Activated CD8-positive, alpha-beta memory T cell treated with anti-CD3 and anti-CD28 coated beads, Interleukin-2, amount 50 U/mL, for 24 hours (primary cell): ENCODE measurements around the gene AFF3.
"Not testable (repeated sequence)": the region's sequence is repeated elsewhere in the genome, so short reads cannot be mapped to it uniquely, and the experiment has no call there.

Experiments
- DNase-seq: peaks from one replicate; pipeline ENCODE4 v3.0.0-alpha.2; 2020; ENCODE audit errors: extremely low read depth

AFF3 gene

DNA sequence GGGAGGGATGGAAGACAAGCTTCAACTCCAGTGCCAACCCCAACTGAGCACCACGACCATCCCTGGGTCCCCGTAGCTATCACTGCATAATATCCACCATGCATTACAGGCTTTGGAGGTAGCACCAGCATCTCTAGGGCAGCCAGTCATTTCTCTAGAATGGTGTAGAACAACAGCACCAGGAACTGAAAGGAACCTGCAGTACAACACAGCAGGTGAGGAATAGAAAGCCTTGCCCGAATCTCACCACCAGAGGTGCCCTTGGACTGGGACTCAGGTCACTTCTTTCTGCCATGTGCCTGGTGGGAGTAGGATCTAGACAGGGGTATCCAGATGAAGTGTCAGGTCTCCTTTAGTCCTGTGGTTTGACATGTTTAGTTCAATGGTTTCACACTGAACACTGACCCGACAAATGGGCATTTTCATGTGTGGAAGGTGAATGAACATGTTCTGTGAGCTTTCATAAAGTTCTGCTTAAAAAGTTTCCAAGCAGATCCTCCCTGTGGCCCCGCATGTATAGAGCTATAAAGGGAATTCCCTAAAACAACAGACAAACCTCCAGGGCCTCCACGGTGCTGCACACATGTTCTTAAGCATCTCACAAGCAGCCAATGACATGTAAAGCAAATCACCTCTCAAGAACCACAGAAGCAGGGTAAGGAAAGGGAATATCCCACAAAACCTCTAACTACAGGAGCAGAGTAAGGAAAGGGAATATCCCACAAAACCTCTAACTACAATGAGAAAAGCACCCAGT lies 208.3 kb downstream of the AFF3 start:
- no peak for DNase-seq

DNA sequence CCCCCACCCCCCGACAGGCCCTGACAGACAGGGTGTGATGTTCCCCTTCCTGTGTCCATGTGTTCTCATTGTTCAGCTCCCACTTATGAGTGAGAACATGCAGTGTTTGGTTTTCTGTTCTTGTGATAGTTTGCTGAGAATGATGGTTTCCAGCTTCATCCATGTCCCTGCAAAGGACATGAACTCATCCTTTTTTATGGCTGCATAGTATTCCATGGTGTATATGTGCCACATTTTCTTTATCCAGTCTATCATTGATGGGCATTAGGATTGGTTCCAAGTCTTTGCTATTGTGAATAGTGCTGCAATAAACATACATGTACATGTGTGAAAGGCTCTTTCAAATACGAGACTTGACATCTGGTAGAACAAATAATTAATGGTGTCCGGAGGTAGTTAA lies 208.9 kb downstream of the AFF3 start:
- DNase-seq: not testable (repeated sequence)

DNA sequence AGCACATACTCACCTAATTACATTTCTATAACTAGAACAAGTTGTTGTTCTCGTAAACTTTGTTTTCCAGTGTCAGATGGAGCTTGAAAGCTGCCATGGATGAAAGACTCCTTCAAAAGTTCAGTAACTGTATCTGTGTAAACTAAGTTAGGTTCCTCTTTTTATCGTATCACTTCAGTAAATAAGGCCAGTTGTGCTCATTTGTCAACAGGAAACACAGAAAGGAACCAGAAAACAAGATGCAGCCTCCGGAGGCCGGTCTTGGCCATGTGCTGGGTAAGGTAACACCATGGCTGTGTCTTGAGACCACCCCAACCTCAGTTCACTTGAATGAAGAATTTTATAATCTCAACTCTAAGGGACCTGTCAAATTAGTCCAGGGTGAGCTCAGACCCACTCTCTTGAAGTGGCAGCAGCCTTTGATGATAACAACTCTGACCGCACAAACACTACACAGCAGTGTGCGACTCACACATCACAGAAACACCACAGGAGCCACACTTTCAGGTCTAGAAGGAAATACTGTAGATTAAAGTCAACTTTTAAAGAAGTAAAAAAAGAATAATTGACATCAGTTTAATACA lies 213.8 kb downstream of the AFF3 start:
- no peak for DNase-seq

DNA sequence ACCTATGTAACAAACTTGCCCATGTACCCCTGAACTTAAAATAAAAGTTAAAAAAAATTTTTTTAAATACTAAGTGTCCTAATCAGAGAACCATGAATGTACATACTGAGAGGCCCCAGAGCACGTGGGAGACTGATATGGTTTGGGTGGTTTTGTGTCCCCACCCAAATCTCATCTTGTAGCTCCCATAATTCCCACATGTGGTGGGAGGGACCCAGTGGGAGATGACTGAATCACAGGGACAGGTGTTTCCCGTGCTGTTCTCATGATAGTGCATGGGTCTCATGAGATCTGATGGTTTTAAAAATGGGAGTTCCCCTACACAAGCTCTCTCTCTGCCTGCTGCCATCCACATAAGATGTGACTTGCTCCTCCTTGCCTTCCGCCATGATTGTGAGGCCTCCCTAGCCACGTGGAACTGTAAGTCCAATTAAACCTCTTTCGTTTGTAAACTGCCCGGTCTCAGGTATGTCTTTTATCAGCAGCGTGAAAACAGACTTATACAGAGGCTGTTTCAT lies 214.6 kb downstream of the AFF3 start:
- not testable (repeated sequence) for DNase-seq

DNA sequence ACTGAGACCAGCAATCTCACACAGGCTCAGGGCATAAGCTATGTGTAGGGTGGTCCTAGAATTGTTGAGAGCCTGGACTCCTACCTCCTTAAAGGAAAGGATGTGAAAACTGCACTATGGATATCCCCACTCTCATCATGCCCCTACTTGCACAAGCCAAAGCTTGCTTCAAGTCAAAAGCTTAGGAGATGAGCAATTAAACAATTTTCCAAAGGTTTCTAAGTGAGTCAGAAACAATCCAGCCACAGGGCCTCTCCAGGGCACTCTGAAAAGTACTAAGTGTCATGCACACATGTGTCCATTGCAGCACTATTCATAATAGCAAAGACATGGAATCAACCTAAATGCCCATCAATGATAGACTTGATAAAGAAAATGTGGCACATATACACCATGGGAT lies 215.4 kb downstream of the AFF3 start:
- no peak for DNase-seq

DNA sequence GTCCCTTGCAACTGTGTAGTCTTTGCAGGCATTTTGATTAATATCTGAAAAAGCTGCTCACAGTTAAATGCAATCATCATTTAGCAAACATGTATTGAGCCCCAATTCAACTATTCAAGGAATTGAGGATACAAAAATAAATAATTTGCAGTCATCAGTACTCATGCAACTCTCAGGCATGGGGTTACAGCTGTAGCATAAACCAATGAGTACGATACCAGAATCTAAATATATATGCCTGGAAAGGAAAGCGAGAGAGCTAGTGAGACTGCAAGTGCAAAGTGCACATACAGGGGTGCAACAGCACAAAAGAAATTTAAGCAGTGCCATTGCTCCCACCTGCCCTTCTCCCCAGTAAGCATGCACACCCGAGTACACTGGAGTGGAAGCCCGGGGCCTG lies 216.4 kb downstream of the AFF3 start:
- no peak for DNase-seq

DNA sequence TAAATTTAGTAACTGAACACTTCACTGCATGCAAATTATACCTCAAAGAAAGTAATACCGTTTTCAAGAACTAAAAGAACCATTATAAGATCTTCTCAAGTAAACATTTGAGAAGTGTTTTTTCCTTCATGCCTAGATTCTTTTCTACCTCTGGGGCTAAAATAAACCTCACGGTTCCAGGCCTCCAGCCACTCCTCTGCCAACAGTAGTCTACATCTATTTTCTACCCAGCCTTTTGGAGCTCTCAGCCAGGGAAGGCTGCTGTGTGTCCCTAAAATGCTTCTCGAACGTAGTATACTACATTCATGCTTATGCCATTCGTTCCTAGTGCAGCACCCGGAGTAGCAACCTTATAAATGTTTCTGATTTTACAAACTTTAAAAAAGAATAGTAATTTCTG lies 219.7 kb downstream of the AFF3 start:
- DNase-seq: no peak

DNA sequence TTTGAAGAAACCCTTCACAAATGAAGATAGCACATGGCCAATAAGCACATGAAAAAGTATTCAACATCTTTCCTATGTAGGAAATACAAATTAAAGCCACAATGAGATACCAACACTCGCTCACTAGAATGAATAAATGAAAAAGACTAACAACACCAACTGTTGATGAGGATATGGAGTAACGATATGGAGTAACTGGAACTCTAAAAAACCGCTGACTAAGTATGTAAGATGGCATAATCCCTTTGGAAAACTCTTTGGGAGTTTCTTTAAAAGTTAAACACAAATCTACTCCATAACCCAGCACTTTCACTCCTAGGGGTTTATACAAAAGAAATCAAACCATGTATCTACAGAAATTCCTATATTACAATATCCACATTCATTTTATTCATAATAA lies 220.5 kb downstream of the AFF3 start:
- no peak for DNase-seq

DNA sequence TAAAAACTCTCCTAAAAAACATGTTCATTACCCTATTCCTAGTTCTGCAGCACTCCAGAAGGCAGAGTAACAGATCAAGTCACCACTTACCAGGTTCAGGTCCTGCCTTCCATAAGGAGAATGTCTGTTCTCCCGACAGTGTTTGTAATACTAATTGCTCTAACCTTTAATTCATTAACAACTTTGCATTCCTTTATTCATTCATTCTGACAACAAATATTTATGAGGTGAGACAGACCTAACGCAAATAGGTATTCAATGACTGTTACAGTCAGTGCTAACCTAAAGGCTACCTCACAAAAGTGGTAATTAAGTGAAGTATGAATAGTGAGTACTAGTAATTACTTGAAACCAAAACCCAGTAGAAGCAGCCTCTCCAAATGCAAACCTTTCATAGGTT lies 224.0 kb downstream of the AFF3 start:
- DNase-seq: no peak

DNA sequence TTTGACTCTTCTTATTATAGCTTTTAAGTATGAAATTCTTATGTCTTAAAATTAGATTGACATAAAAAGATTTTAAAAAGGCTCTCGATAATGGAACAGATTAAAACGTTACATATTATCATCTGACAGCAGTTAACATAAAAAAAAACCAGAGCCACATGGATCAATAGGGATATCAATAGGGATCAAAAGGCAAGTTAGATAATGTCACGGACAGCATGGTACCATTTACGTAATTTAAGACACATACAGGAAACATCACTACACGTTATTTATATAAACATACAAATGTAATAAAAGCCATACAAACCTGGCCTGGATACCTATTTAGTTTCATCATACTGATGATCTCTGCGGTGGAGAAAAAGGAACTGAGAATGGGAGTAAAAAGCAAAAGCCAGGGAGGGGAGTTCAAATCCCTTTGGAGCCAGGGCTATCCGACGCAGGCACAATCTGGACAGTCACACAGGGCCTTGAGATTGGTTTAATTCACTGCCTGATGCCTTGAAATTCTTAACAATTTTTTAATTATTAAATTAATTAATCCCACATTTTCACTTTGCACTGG lies 227.2 kb downstream of the AFF3 start:
- no peak for DNase-seq

DNA sequence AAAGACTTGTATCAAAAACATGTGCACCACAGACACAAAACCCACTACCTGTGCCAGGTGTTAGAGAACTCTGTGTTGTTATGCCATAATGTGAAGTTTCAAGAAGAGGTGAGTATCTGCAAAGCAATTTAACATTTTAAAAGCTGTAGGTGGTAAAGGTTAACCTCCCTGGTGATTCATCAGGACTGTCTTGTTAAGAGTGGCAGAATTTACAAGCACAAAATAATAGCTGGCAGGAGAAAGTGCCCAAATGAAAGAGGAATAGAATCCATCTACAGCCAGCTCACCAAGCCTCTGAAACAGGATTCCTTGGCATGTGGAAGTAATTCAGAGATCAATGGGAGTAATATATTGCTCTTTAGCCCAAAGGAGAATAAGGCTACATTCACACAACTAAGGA lies 230.7 kb downstream of the AFF3 start:
- DNase-seq: no peak

DNA sequence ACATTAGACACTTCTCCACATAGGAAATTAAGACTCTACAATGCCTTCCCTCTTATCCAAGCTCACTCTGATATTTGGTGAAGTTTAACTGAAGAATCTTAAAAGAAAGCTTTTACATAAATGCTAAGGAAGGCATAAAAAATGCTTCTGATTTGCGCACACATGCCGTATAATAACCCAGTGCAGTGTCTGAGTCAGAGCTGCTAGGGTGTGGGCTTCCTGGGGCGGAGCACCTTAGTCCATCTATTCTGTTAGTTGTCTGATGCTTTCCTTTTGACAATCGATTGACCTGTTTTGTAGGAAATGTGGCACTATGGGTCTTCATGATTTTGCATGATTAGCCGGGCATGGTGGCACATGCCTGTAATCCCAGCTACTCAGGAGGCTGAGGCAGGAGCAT lies 231.5 kb downstream of the AFF3 start:
- DNase-seq: no peak

DNA sequence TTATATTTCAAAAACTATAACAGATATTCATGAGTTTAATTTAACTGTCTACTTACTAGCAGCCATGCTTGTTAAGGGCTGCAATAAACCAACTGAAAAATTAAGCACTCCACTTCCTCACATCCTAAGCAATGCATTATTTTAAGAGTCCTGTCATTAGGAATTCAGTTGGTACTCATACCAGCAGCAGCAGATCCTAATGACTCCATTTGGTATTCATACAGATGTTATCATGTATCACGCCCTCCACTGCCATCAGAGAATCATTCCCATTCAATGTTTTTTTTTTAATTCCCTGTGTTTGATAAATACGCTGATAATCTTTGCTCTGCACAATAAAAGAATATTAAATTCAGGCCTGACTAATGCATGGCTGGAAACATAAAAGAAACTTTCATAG lies 236.8 kb downstream of the AFF3 start:
- DNase-seq: no peak

DNA sequence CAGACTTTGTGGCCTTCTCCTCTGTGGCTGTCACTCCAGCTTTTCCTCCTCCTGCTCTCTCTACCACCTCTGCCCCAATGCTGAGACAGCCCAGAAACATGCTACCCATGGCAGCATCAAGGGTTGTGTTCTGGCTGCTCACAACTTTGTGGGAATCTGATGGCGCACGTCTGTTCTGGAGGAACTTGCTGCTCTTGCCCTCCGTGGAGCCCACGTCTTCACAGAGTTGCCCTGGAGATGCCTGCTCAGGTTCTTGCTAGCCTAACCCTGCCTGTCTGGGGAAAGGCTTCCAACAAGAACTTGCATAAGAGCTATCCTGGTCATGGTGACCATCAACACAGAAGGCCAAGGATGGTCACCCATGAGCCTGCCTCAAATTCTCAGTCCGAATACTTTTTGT lies 237.4 kb downstream of the AFF3 start:
- no peak for DNase-seq

DNA sequence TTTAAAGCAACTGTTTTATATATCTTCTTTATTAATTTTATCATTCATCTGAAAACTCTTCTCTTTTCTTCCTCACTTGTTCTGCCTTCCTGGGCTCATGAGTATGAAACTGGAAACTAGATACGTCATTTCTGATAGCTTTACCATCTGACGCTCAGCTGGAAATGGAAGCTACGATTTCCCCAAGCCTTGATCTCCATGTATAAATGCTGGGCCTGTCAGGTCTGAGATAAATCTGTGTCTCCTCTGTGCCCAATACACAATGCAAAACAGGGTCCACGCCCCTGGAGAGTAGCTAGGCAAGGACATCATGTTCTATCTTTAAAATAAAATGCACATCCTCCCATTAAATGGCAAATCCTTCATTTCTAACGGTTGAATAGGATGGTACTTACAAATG lies 238.4 kb downstream of the AFF3 start:
- DNase-seq: no peak

DNA sequence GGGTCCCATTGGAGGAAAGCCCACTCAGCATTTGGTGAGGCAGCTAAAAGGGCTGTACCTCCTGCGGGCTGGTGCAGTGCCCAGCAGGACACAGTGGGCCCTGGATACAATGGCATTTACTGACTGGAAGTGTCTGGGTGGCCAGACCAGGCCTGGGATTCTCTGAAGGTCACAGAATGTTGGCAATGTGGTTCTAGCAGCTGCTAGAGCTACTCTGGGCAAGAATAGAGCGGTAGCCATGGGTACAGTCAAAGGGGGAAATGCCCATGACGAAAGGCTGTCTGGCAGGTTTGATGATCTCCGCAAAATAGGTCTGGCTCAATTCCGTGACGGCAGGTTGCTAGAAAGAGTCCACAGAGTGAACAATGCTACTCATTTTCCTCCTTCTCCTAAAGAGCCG lies 241.8 kb downstream of the AFF3 start:
- no peak for DNase-seq

DNA sequence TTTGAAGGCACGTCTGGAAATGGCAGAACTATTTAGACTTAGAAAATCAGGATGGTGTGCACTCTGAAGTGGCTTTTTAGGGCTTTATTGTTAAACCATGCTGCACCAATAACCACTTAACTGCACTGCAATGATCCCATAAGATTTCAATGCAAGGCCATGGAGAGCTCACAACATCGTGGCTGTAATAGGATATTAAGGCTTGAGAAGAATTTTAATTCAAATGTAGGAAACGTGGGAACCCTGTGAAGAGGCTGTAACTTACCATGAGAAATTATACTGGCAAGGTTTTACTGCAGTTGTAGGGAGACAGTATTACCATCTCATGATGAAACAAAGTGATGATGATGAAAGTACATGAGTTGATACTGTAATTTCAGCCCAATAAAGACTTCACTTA lies 242.5 kb downstream of the AFF3 start:
- no peak for DNase-seq

DNA sequence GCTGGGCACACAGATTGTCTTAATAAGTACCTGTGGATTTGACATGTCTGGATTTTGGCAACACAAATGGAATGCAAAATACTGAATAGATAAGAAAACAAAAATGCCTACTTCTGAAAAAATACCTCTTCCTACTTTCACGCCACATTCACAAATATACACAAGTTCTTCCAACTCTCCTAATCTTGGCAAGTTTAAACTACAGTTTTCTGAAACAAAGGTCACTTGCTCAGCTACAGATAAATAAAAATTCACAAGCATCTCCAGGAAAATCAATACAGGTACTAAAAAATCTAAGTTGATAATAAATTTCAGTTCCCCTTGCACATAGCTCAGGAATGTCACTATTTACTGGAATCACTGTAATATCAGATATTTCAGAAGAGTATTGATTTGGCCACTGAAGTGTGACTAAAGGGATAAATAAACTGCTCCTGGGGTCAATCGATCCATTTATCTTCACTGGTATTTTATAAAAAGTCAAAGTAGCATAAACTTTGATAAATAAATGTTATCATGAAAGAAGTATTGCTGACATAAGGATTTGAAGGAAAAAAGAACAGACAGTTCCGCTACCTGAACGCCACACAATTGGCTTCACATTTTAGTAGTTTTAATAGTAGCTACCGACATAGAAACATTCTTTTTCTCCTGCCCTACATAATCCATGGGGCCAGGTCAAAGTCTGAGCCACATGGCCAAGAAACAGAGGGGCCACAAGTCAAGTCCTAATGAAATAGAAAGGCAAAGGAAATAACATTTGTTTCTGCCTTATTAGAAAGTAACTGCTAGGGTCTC lies 243.1 kb downstream of the AFF3 start:
- no peak for DNase-seq

DNA sequence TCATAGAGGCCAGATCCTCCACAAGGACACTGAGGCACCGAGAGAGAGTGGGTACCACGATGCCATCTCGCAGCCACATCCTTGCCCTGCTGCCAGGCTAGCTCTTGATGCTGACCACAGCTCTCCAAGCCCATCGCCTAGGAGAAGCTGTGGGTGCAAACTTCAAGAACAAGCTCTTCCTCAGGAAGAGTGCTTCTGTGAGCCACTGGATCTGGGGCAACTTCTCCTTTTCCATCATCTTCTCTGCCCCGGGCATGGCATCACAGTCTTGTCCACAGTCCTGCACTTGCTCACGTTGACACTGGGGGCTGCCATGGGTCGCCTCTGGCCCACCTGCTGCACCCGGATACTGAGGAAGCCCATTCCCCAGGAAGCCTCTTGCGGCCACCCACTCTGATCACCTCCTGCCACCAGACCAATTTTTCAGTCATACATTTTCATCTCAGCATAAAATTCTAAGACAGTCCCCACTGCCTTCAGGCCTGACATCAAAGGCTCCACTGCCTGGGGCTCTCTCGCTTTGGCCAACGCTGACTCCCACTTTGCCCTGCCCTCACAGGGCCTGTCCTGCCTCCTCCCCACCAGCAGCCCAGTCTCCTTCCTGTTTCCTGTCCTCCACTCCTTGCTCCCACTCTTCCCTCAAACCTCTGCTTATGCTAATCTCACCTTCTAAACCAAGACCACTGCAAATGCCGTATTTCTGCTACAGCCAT lies 243.9 kb downstream of the AFF3 start:
- no peak for DNase-seq

DNA sequence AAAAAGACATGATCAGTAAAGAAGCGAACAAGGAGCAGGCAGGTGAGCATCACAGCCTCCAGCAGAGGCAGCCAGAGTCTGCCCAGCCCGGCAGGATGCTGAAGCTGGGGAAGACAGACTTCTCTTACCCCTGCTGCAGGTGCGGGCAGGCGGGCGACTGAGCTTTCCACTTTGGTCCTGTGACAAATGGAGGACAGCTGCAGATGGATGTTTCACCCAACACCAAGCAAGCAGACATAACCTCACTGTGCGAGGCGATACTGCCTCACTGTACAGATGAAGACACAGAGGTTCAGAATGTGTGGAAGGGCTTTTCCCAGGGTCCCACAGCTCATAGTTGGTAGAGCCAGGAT lies 251.0 kb downstream of the AFF3 start:
- no peak for DNase-seq

DNA sequence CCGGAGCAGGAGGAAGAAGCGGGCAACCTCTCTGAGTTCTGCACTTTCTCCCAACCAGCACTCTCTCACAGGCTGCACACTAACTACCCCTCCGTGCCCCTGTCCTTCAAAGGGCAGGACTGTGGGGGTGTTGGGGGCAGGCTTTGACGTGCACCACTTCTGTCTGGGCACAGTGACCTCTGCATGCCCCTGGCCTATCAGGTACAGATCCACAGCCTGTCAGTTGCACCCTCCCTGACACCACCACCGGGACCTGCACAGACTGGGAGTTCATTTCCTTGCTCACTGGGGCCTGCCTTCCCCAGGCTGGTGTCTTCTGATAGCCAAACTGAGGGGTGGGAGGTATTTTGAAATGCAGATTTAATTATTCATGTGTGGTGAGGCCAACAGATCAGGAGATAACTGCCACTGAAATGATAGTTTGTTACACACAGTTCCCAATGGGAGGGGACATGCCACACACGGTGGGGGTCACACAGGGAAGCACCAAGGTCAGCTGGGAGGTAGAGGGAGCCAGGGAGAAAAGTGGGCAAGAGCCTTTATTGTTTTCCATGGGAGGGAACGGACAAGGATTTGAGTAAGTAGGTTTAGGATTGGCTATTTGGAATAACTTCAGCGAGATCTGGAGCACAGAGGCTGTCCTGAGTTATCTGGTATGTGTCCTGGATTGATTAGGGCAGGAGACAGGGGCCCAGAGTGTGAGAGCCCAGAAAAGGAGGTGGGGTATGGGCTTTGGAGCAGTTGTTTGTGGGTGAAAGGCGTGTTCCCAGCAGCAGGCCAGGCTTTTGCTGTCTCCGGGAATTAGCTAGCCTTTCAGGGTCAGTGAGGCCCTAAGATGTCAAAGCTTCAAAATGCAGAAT lies 251.6 kb downstream of the AFF3 start:
- no peak for DNase-seq
